ENCODE data around the gene RGS9. TPM values are rescaled to one million over a fixed set of nuclear protein-coding genes. Genes with fewer than 3 reads are reported as not detected.

The RGS9 gene
- total RNA-seq, 1 experiment from 2014 or later: 8.6 TPM

GRCh38 chr17:65102235-65102634, 34.9 kb upstream of the RGS9 start:
- Histone ChIP-seq H4K20me1 (ENCODE audit: insufficient read depth) (no peaks in the 10 kb centered on the region), H3K9me3 (ENCODE audit: control insufficient read depth in 1 of 2, insufficient read depth in 1 of 2, low read depth in 1 of 2, low read length in 2 of 2) (no peaks in the 10 kb centered on the region), H3K27ac (ENCODE audit: low read depth, low read length) (no peak overlapping the region), H3K4me1 (ENCODE audit: control insufficient read depth in 1 of 2, insufficient read depth in 2 of 2, low read length in 2 of 2) (peaks cover 22 to 31% of the 10 kb centered on the region in 2 experiments), H3K79me2 (ENCODE audit: insufficient read depth, low read length) (no peaks in the 10 kb centered on the region), H3K4me3 (replicated peaks in 1 of 2; ENCODE audit: low read depth in 1 of 2, low read length in 2 of 2) (no peak overlapping the region), H3K9ac (ENCODE audit: low read length) (no peak overlapping the region), H3K4me2 (ENCODE audit: low read length) (no peak overlapping the region), H3K36me3 (ENCODE audit: control insufficient read depth in 1 of 2, insufficient read depth in 2 of 2, low read length in 2 of 2) (no peaks in the 10 kb centered on the region), H3K27me3 (ENCODE audit: insufficient read depth, low read length) (no peaks in the 10 kb centered on the region), H2AFZ (ENCODE audit: low read depth, low read length, poor library complexity, severe bottlenecking) (no peak overlapping the region), H3K9me2 (ENCODE audit: insufficient read depth) (no peaks in the 10 kb centered on the region)
- no TSS peak for BruUV-seq (replicated peaks)
- RAD21 ChIA-PET (ENCODE audit: low non-redundant PET in 1 of 2, low total read pairs in 2 of 2, uncharacterized antibody in 2 of 2, unreplicated experiment in 2 of 2): interaction anchor here in 1 of 2 experiments (0.7 kb wide), 1 partner anchor 46 kb away, joined by 3 read pairs; the partner anchor contains the start of gene GNA13
- POLR2A ChIA-PET: no interaction called here
- ATAC-seq (no peak), DNase-seq (ENCODE audit: low read depth, low spot score) (no peak)
- intact Hi-C loops (cut with micrococcal nuclease): loop anchor here (5.0 kb wide), 2 partner anchors 125 to 140 kb away; no protein-coding TSS in a partner anchor
- TF ChIP-seq CBX3 (IDR thresholded peaks at IDR 0.05; ENCODE audit: low read depth) (no peak), CEBPB (IDR thresholded peaks at IDR 0.05; ENCODE audit: low read depth) (no peak), ATF3 (IDR thresholded peaks at IDR 0.05) (no peak), SRF (IDR thresholded peaks at IDR 0.05; ENCODE audit: low read depth) (no peak)
- CTCF ChIA-PET: interaction anchor here (0.7 to 2.9 kb wide), 3 partner anchors 21 to 35 kb away, joined by 3 to 27 read pairs (median 4); partner anchors contain the start of gene RGS9

DNA sequence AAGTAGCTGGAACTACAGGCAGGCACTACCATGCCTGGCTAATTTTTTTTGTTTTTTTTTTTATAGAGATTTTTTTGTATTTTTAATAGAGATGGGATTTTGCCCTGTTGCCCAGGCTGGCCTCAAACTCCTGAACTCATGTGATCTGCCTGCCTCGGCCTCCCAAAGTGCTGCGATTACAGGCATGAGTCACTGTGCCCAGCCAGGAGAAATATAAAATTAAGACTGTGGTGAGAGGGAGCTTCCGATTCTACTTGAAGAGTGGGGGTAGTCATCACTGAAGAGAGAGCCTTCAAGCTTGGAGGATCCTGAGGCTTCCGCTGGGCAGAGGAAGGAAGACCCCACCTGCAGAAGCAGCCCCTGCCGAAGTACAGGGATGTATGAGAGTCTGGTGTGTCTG, 34.4 kb upstream of the RGS9 start:
- intact Hi-C loops (cut with micrococcal nuclease): loop anchor here (5.0 kb wide), 2 partner anchors 125 to 140 kb away; no protein-coding TSS in a partner anchor
- no peak overlapping the region for H3K4me2 ChIP-seq (ENCODE audit: low read length)
- H3K27ac ChIP-seq (ENCODE audit: low read depth, low read length): no peak overlapping the region
- H3K4me3 ChIP-seq (replicated peaks in 1 of 2; ENCODE audit: low read depth in 1 of 2, low read length in 2 of 2): no peak overlapping the region
- ChIA-PET CTCF (interaction anchor here (0.7 to 1.7 kb wide), 2 partner anchors 22 to 35 kb away, joined by 3 to 4 read pairs; partner anchors contain the start of gene RGS9), RAD21 (ENCODE audit: low non-redundant PET in 1 of 2, low total read pairs in 2 of 2, uncharacterized antibody in 2 of 2, unreplicated experiment in 2 of 2) (interaction anchor here in 1 of 2 experiments (0.7 kb wide), 1 partner anchor 46 kb away, joined by 3 read pairs; the partner anchor contains the start of gene GNA13), POLR2A (no interaction called here)
- no peaks in the 10 kb centered on the region for H3K9me2 ChIP-seq (ENCODE audit: insufficient read depth)
- H4K20me1 ChIP-seq (ENCODE audit: insufficient read depth): no peaks in the 10 kb centered on the region
- H2AFZ ChIP-seq (ENCODE audit: low read depth, low read length, poor library complexity, severe bottlenecking): no peak overlapping the region
- no peaks in the 10 kb centered on the region for H3K36me3 ChIP-seq (ENCODE audit: control insufficient read depth in 1 of 2, insufficient read depth in 2 of 2, low read length in 2 of 2)
- H3K9me3 ChIP-seq (ENCODE audit: control insufficient read depth in 1 of 2, insufficient read depth in 1 of 2, low read depth in 1 of 2, low read length in 2 of 2): no peaks in the 10 kb centered on the region
- no peaks in the 10 kb centered on the region for H3K79me2 ChIP-seq (ENCODE audit: insufficient read depth, low read length)
- H3K27me3 ChIP-seq (ENCODE audit: insufficient read depth, low read length): no peaks in the 10 kb centered on the region
- DNase-seq (ENCODE audit: low read depth, low spot score) (no peak), ATAC-seq (no peak)
- BruUV-seq (replicated peaks): no TSS peak
- no peak overlapping the region for H3K9ac ChIP-seq (ENCODE audit: low read length)
- H3K4me1 ChIP-seq (ENCODE audit: control insufficient read depth in 1 of 2, insufficient read depth in 2 of 2, low read length in 2 of 2): peaks cover 22 to 31% of the 10 kb centered on the region in 2 experiments
- TF ChIP-seq RAD21 (IDR thresholded peaks at IDR 0.05; ENCODE audit: low read depth): no peak
- TF ChIP-seq POLR2A (IDR thresholded peaks at IDR 0.05; ENCODE audit: borderline replicate concordance, extremely low read depth, insufficient read depth, insufficient read length): no peak
- TF ChIP-seq MAX (IDR thresholded peaks at IDR 0.05): no peak
- TF ChIP-seq EZH2 (IDR thresholded peaks at IDR 0.05): no peak
- no peak for TF ChIP-seq CBX3 (IDR thresholded peaks at IDR 0.05; ENCODE audit: low read depth)
- TF ChIP-seq EGR1 (IDR thresholded peaks at IDR 0.05; ENCODE audit: low read depth): no peak
- no peak for TF ChIP-seq JUND (IDR thresholded peaks at IDR 0.05)
- TF ChIP-seq, protein P1, sequence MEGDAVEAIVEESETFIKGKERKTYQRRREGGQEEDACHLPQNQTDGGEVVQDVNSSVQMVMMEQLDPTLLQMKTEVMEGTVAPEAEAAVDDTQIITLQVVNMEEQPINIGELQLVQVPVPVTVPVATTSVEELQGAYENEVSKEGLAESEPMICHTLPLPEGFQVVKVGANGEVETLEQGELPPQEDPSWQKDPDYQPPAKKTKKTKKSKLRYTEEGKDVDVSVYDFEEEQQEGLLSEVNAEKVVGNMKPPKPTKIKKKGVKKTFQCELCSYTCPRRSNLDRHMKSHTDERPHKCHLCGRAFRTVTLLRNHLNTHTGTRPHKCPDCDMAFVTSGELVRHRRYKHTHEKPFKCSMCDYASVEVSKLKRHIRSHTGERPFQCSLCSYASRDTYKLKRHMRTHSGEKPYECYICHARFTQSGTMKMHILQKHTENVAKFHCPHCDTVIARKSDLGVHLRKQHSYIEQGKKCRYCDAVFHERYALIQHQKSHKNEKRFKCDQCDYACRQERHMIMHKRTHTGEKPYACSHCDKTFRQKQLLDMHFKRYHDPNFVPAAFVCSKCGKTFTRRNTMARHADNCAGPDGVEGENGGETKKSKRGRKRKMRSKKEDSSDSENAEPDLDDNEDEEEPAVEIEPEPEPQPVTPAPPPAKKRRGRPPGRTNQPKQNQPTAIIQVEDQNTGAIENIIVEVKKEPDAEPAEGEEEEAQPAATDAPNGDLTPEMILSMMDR (IDR thresholded peaks at IDR 0.05 in 2 of 3, conservative IDR thresholded peaks at IDR 0.05 in 1 of 3; ENCODE audit: borderline replicate concordance in 1 of 3, insufficient read depth in 1 of 3, low read depth in 2 of 3, low read length in 2 of 3): no peak
- no peak for TF ChIP-seq SP1 (IDR thresholded peaks at IDR 0.05; ENCODE audit: low read depth)
